HFFc6 (cell line): ENCODE measurements around the gene DAPK1. TPM values are rescaled to one million over a fixed set of nuclear protein-coding genes. Genes with fewer than 3 reads are reported as not detected.

ENCODE experiments used
- DNase-seq: peaks from one replicate; pipeline ENCODE4 v3.0.0-alpha.2; 2018
- H3K27ac Mint-ChIP-seq: 2 replicates; pipeline ENCODE4 v1.8.0; 2020; ENCODE audit warnings: mild to moderate bottlenecking, mixed read lengths
- H3K27me3 Mint-ChIP-seq: 2 replicates; pipeline ENCODE4 v1.8.0; 2021; ENCODE audit warnings: mild to moderate bottlenecking, moderate library complexity, mixed read lengths; ENCODE audit not compliant: insufficient read depth
- H3K36me3 Mint-ChIP-seq: 2 replicates; pipeline ENCODE4 v1.8.0; 2021; ENCODE audit warnings: low read depth, mixed read lengths
- H3K4me1 Mint-ChIP-seq: 2 replicates; pipeline ENCODE4 v1.8.0; 2020; ENCODE audit warnings: low read depth, mixed read lengths
- H3K4me3 Mint-ChIP-seq: 2 replicates; pipeline ENCODE4 v1.8.0; 2020; ENCODE audit warnings: mild to moderate bottlenecking, moderate library complexity, mixed read lengths
- H3K9me3 Mint-ChIP-seq: 2 replicates; pipeline ENCODE4 v1.8.0; 2020; ENCODE audit warnings: mild to moderate bottlenecking, mixed read lengths
- total RNA-seq, 6 experiments: library from RNA; stranded (reverse); fragmentation: NEBNext Ultra II Directional; extraction: Animal tissue kit (Norgen Biotek cat#: 25700); gene quantifications; 2 replicates in 1 of 6; 3 replicates in 5 of 6; pipeline ENCODE4 v1.2.3, GENCODE V29; 2021
- TF ChIP-seq, protein P1 (sequence below): fragments of 200-600 bp; sonication (generic); IDR thresholded peaks from 2 replicates; pipeline ENCODE4 v1.5.0; 2021; ENCODE audit warnings: antibody characterized with exemption, mild to moderate bottlenecking

Gene DAPK1
- total RNA-seq, 6 experiments from 2014 or later = 0.06 to 0.36 (median 0.18) TPM

DNA sequence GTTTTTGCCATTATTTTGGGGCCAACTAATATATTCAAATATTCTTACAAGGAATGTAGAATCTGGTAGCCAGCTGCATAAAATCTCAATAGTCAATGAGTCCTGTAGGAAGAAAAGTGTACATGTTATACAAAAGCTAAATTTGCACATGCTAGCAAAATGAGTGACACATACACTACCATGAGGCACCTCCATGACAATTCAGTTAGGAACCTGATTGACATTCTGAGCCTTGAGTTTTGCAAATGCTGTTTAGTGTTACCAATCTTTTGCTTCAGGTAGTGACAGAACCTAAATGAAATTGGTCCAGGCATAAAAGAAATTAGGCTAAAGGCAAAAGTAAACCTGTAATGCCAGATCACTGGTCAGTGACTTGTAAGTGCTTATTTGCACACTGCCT lies 6.8 kb upstream of the DAPK1 start:
- H3K27me3 Mint-ChIP-seq = peaks cover 4% of the 10 kb centered on the region; the same call in 1 of the 2 replicates
- no peaks in the 10 kb centered on the region for H3K4me1 Mint-ChIP-seq
- H3K27ac Mint-ChIP-seq = no peak overlapping the region
- TF ChIP-seq, protein P1, sequence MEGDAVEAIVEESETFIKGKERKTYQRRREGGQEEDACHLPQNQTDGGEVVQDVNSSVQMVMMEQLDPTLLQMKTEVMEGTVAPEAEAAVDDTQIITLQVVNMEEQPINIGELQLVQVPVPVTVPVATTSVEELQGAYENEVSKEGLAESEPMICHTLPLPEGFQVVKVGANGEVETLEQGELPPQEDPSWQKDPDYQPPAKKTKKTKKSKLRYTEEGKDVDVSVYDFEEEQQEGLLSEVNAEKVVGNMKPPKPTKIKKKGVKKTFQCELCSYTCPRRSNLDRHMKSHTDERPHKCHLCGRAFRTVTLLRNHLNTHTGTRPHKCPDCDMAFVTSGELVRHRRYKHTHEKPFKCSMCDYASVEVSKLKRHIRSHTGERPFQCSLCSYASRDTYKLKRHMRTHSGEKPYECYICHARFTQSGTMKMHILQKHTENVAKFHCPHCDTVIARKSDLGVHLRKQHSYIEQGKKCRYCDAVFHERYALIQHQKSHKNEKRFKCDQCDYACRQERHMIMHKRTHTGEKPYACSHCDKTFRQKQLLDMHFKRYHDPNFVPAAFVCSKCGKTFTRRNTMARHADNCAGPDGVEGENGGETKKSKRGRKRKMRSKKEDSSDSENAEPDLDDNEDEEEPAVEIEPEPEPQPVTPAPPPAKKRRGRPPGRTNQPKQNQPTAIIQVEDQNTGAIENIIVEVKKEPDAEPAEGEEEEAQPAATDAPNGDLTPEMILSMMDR = no peak
- no peaks in the 10 kb centered on the region for H3K36me3 Mint-ChIP-seq
- H3K9me3 Mint-ChIP-seq = peaks cover 10% of the 10 kb centered on the region; the same call in 1 of the 2 replicates
- no peak overlapping the region for H3K4me3 Mint-ChIP-seq
- no peak for DNase-seq

DNA sequence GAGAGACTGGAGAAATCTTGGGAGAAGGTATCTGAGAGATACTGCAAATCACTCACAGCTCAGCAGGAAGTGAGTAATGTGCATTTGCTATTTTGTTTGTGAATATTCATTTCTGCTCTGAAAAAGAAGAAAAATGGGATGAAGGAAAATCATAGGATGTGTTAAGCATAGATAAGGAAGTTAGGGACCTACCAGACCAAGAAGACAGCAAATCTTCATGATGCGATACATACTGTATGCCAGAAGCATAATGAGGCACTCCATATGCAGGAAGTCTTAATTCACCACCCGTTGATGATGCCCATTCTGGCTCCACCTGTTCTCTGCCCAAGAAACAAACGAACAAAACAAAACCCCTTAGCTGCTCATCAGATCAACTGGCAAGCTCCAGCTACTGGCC lies 6.1 kb upstream of the DAPK1 start:
- H3K36me3 Mint-ChIP-seq = no peaks in the 10 kb centered on the region
- no peak for DNase-seq
- TF ChIP-seq, protein P1 = no peak
- peaks cover 6% of the 10 kb centered on the region; the same call in 1 of the 2 replicates for H3K9me3 Mint-ChIP-seq
- H3K4me3 Mint-ChIP-seq = no peak overlapping the region
- no peak overlapping the region for H3K27ac Mint-ChIP-seq
- H3K27me3 Mint-ChIP-seq = peaks cover 7% of the 10 kb centered on the region
- H3K4me1 Mint-ChIP-seq = no peaks in the 10 kb centered on the region

DNA sequence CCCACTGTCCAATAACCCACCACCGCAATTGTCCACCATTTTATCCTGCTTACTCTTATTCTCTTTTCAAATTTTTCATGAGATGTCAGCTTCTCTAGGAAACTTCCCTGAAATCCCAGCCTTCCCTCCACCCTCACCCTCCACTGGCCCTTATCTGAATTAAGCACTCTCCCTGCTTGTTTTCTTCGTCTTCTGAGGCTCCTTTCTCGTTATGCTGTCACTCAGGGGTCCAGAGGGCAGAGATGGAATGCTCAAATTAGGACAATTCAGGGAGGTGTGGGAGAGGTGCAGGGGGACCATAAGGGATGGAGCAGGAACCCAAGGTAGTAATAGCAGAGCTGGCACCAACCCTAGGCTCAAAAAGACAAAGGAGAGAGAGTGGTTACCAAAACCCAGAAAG lies 5.0 kb upstream of the DAPK1 start:
- TF ChIP-seq, protein P1 = no peak
- Mint-ChIP-seq H3K27ac (no peak overlapping the region), H3K9me3 (no peaks in the 10 kb centered on the region), H3K4me1 (no peaks in the 10 kb centered on the region), H3K27me3 (peaks cover 7% of the 10 kb centered on the region), H3K36me3 (no peaks in the 10 kb centered on the region), H3K4me3 (no peak overlapping the region)
- DNase-seq = no peak

DNA sequence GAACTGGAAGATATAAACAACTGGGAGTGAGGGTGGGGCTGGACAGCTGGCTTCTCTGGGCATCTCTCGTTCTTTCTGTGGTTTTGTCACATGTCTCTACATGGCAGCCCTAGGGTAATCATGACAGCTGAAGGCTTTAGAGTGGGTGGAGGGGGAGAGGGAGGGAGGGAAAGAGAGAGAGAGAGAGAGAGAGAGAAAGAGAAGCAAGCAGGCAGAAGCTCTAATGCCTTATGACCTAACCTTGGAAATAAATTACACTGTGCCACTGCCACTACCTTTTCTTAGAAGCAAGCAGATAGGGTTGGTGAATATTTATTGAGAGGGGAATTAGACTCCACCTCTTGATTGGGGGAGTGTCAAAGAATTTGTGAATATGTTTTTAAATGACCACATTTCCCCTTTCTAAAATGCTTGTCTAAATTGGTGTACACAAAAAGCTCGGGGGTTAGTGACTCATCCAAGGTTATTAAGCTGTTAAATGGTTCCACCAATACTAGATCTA lies 2.6 kb upstream of the DAPK1 start:
- Mint-ChIP-seq H3K27me3 (peaks cover 15% of the 10 kb centered on the region), H3K9me3 (no peaks in the 10 kb centered on the region), H3K4me1 (no peaks in the 10 kb centered on the region), H3K27ac (no peak overlapping the region), H3K4me3 (no peak overlapping the region), H3K36me3 (no peaks in the 10 kb centered on the region)
- TF ChIP-seq, protein P1 = no peak
- no peak for DNase-seq

DNA sequence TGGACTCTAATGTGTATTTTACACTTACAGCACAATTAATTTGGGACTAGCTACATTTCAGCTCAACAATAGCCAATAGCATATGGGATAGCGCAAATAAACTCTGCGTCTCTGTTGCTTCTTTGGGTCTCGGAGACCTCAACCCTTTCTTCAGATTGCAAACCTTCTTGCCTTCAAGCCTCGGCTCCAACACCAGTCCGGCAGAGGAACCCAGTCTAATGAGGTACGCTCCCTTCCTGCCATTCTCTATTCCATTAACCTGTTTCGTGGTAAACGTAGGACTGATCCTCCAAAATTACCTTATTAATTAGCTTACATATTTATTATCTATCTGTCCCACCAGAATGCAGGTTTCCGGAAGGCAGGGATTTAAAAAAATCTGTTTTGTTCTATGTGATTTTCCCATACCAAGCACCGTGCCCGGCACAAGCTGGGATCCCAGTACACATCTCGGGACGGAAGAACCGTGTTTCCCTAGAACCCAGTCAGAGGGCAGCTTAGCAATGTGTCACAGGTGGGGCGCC lies 525 bp upstream of the DAPK1 start:
- H3K27me3 Mint-ChIP-seq = peaks cover 15% of the 10 kb centered on the region
- H3K27ac Mint-ChIP-seq = no peak overlapping the region
- no peaks in the 10 kb centered on the region for H3K9me3 Mint-ChIP-seq
- TF ChIP-seq, protein P1 = no peak
- H3K4me3 Mint-ChIP-seq = no peak overlapping the region
- no peaks in the 10 kb centered on the region for H3K4me1 Mint-ChIP-seq
- H3K36me3 Mint-ChIP-seq = no peaks in the 10 kb centered on the region
- DNase-seq = no peak
